PC-3 (cell line): ENCODE data around the gene GTF2H1. TPM values are rescaled to one million over a fixed set of nuclear protein-coding genes. Genes with fewer than 3 reads are reported as not detected.

ENCODE experiments used
- ATAC-seq: fragments of 200-7000 bp; cut with Tn5 transposase; 2 replicates; pipeline ENCODE4 v1.9.1; 2020; ENCODE audit warnings: mild to moderate bottlenecking, moderate library complexity
- BruUV-seq: library from RNA; stranded (reverse); fragments of 400-500 nt; replicated peaks from 2 replicates; lab custom pipeline; 2021; lab: Mats Ljungman, UMichigan
- CTCF ChIA-PET: fragments of 300-600 bp; sonication (Branson Sonifier 250); formaldehyde crosslinking; loops from one replicate; lab custom pipeline; 2022; ENCODE audit warnings: antibody characterized with exemption; lab: Charles Lee
- POLR2A ChIA-PET: fragments of 300-600 bp; sonication (Branson Sonifier 250); formaldehyde crosslinking; loops from one replicate; lab custom pipeline; 2022; ENCODE audit warnings: antibody characterized with exemption; ENCODE audit not compliant: unreplicated experiment; lab: Charles Lee
- DNase-seq: peaks from one replicate; pipeline ENCODE4 v3.0.0-alpha.2; 2015
- H2AFZ ChIP-seq: fragments of 300-600 bp; sonication (generic); 2 replicates; pipeline ENCODE4 v1.6.0; 2016; ENCODE audit warnings: antibody characterized with exemption, low read length
- H3F3A ChIP-seq: fragments of 300-600 bp; sonication (generic); one replicate; pipeline ENCODE4 v1.6.0; 2017; ENCODE audit warnings: antibody characterized with exemption, low read length, control low read depth, mild to moderate bottlenecking; ENCODE audit not compliant: unreplicated experiment
- H3K27ac ChIP-seq: fragments of 300-600 bp; sonication (generic); 2 replicates; pipeline ENCODE4 v1.5.1; 2016; ENCODE audit warnings: mild to moderate bottlenecking, low read length
- H3K27me3 ChIP-seq: fragments of 300-600 bp; sonication (generic); 2 replicates; pipeline ENCODE4 v1.6.1; 2016; ENCODE audit warnings: low read length, mixed read lengths
- H3K36me3 ChIP-seq: fragments of 300-600 bp; sonication (generic); 2 replicates; pipeline ENCODE4 v1.6.1; 2016; ENCODE audit warnings: low read depth, mixed run types, low read length, mixed read lengths
- H3K4me1 ChIP-seq: fragments of 300-600 bp; sonication (generic); 2 replicates; pipeline ENCODE4 v1.5.1; 2016; ENCODE audit warnings: low read length; ENCODE audit not compliant: insufficient read depth
- H3K4me2 ChIP-seq: fragments of 300-600 bp; sonication (generic); 2 replicates; pipeline ENCODE4 v1.6.0; 2016; ENCODE audit warnings: low read length
- H3K4me3 ChIP-seq: fragments of 300-600 bp; sonication (generic); 2 replicates; pipeline ENCODE4 v1.5.1; 2016; ENCODE audit warnings: mild to moderate bottlenecking, low read length, mixed read lengths
- H3K79me2 ChIP-seq: fragments of 300-600 bp; sonication (generic); 2 replicates; pipeline ENCODE4 v1.6.1; 2017; ENCODE audit warnings: low read length, mixed read lengths
- H3K9ac ChIP-seq: fragments of 300-600 bp; sonication (generic); 2 replicates; pipeline ENCODE4 v1.6.0; 2016; ENCODE audit warnings: mild to moderate bottlenecking, low read length
- H3K9me2 ChIP-seq: fragments of 300-600 bp; sonication (generic); replicated peaks from 2 replicates; pipeline ENCODE4 v1.6.1; 2016; ENCODE audit warnings: mixed run types, low read length, mixed read lengths
- H3K9me3 ChIP-seq: fragments of 300-600 bp; sonication (generic); 2 replicates; pipeline ENCODE4 v1.6.1; 2016; ENCODE audit warnings: low read length, mixed read lengths
- H4K20me1 ChIP-seq: fragments of 300-600 bp; sonication (generic); 2 replicates; pipeline ENCODE4 v1.6.1; 2016; ENCODE audit warnings: low read length, mixed read lengths
- CTCF ChIP-seq: fragments of 300-600 bp; sonication (generic); conservative IDR thresholded peaks from 2 replicates; pipeline ENCODE4 v1.5.1; 2017; ENCODE audit warnings: antibody characterized with exemption, low read depth, mild to moderate bottlenecking, low read length
- EZH2 ChIP-seq: fragments of 300-600 bp; sonication (generic); IDR thresholded peaks from one replicate; pipeline ENCODE4 v1.6.1; 2017; ENCODE audit warnings: antibody characterized with exemption, mild to moderate bottlenecking, low read length; ENCODE audit not compliant: unreplicated experiment
- EZH2phosphoT487 ChIP-seq: fragments of 300-600 bp; sonication (generic); IDR thresholded peaks from 2 replicates; pipeline ENCODE4 v1.6.1; 2018; ENCODE audit warnings: mild to moderate bottlenecking, antibody characterized with exemption, low read length, borderline replicate concordance
- intact Hi-C: fragments of 100-400 bp; cut with micrococcal nuclease; formaldehyde crosslinking; loops from 2 replicates; pipeline ENCODE4 v1.9.0; 2023
- microRNA-seq: library from miRNA; unstranded; fragments of <30 nt; microRNA quantifications from one replicate; pipeline ENCODE4 v1.1.0, GENCODE V29; 2020; ENCODE audit not compliant: unreplicated experiment
- total RNA-seq: library from RNA; depleted of rRNA; stranded (reverse); fragments of >200 nt; gene quantifications from 2 replicates; pipeline ENCODE4 v1.2.3, GENCODE V29; 2014; rRNA removed

Gene GTF2H1
- total RNA-seq, 1 experiment from 2014 or later: 32.7 TPM

GRCh38 chr11:18416459-18416858 lies 94.1 kb downstream of the GTF2H1 start:
- H2AFZ ChIP-seq: no peak overlapping the region
- TF ChIP-seq EZH2: no peak
- no peak for TF ChIP-seq CTCF
- TF ChIP-seq EZH2phosphoT487: no peak
- H3K9ac ChIP-seq: no peak overlapping the region
- no peaks in the 10 kb centered on the region for H3K79me2 ChIP-seq
- ChIA-PET CTCF (no interaction called here), POLR2A (no interaction called here)
- BruUV-seq: no TSS peak
- H3K9me3 ChIP-seq: no peaks in the 10 kb centered on the region
- no peaks in the 10 kb centered on the region for H4K20me1 ChIP-seq
- no peaks in the 10 kb centered on the region for H3K27me3 ChIP-seq
- DNase-seq (no peak), ATAC-seq (no peak)
- H3K36me3 ChIP-seq: no peaks in the 10 kb centered on the region
- H3K27ac ChIP-seq: no peak overlapping the region
- H3F3A ChIP-seq: no peaks in the 10 kb centered on the region
- intact Hi-C loops: no loop called here
- no peak overlapping the region for H3K4me3 ChIP-seq
- H3K9me2 ChIP-seq: no peaks in the 10 kb centered on the region
- H3K4me1 ChIP-seq: no peaks in the 10 kb centered on the region
- no peak overlapping the region for H3K4me2 ChIP-seq

Small RNA genes lying within 50 kb of the gene (microRNA-seq; reads per million reads assigned to microRNA genes)
- gene MIR3159: not detected

Other genes with a start within 250 kb of the GTF2H1 start
- gene SAAL1, start 216.5 kb upstream of the GTF2H1 start, total RNA-seq: 21.5 and 25.4 TPM in 2 replicates
- gene MRGPRX3, start 190.0 kb upstream of the GTF2H1 start, total RNA-seq: not detected in 2 replicates
- not detected in 2 replicates for gene MRGPRX4, start 149.7 kb upstream of the GTF2H1 start, total RNA-seq
- gene SAA4, start 85.8 kb upstream of the GTF2H1 start, total RNA-seq: not detected in 2 replicates
- gene SAA2, start 73.9 kb upstream of the GTF2H1 start, total RNA-seq: not detected in 2 replicates
- gene SAA1, start 56.3 kb upstream of the GTF2H1 start, total RNA-seq: not detected in 2 replicates
- gene HPS5, start 427 bp upstream of the GTF2H1 start, total RNA-seq: 15.2 and 15.6 TPM in 2 replicates
- gene LDHA, start 72.0 kb downstream of the GTF2H1 start, total RNA-seq: 1,402 and 1,441 TPM in 2 replicates
- 0.15 TPM in 1 of 2 replicates, not detected in the other for gene LDHC, start 89.8 kb downstream of the GTF2H1 start, total RNA-seq
- not detected in 2 replicates for gene LDHAL6A, start 133.3 kb downstream of the GTF2H1 start, total RNA-seq
- 42.2 and 46.9 TPM in 2 replicates for gene TSG101, start 204.4 kb downstream of the GTF2H1 start, total RNA-seq